Left lung (tissue), 10 donors: ENCODE results near the gene PIK3C2G. TPM values are rescaled to one million over a fixed set of nuclear protein-coding genes. Genes with fewer than 3 reads are reported as not detected.
A peak's percentile ranks its signal among the peaks of the same experiment; 100 is the strongest.

Source experiments
- ATAC-seq: fragments of 200-7000 bp; cut with Tn5 transposase; one replicate; pipeline ENCODE4 v1.9.1; 2020; ENCODE audit warnings: moderate library complexity
- DNase-seq, 4 donors: peaks; one replicate each; pipeline ENCODE4 v3.0.0-alpha.2; 2013 to 2020
- H3K27ac ChIP-seq, 2 donors: fragments of 200-600 bp; sonication (generic) in 1 of 2; one replicate each; pipeline versions ENCODE4 v1.5.0 to v1.8.0; 2020 to 2021
- H3K27me3 ChIP-seq, 2 donors: fragments of 200-600 bp; sonication (generic) in 1 of 2; one replicate each; pipeline versions ENCODE4 v1.5.0 to v1.8.0; 2020 to 2021
- H3K36me3 ChIP-seq, 2 donors: fragments of 200-600 bp; sonication (generic) in 1 of 2; one replicate each; pipeline versions ENCODE4 v1.5.0 to v1.8.0; 2020 to 2021
- H3K4me1 ChIP-seq, 2 donors: fragments of 200-600 bp; one replicate each; pipeline ENCODE4 v1.8.0; 2021
- H3K4me3 ChIP-seq, 2 donors: fragments of 200-600 bp; sonication (generic) in 1 of 2; one replicate each; pipeline versions ENCODE4 v1.5.0 to v1.8.0; 2020 to 2021; ENCODE audit warnings: mild to moderate bottlenecking in 1 of 2
- H3K9me3 ChIP-seq, 2 donors: fragments of 200-600 bp; sonication (generic) in 1 of 2; one replicate each; pipeline versions ENCODE4 v1.5.0 to v1.8.0; 2020 to 2021
- CTCF ChIP-seq, 2 donors: fragments of 200-600 bp; sonication (generic) in 1 of 2; IDR thresholded peaks; one replicate each; pipeline versions ENCODE4 v1.5.0 to v1.8.0; 2021; ENCODE audit warnings: antibody characterized with exemption in 2 of 2
- intact Hi-C, 2 donors: fragments of 100-400 bp; cut with DNase I; formaldehyde crosslinking; loops; one replicate each; pipeline versions ENCODE4 v1.11.2 to v1.14.2; 2022
- polyA plus RNA-seq, 6 donors: library from polyadenylated mRNA; unstranded; fragments of 120-200 nt; gene quantifications; one replicate each; pipeline ENCODE4 v1.2.1, GENCODE V29; 2013; ENCODE audit not compliant: insufficient read length in 6 of 6
- total RNA-seq, 2 donors: library from RNA; stranded (reverse); fragmentation: NEBNext Ultra II Directional; extraction: Animal tissue kit (Norgen Biotek cat#: 25700); gene quantifications; one replicate each; pipeline ENCODE4 v1.2.1, GENCODE V29; 2021
- donor health status: DM: no; HTN: yes; CAD: no.
- donor health status: DM: no; HTN: no; CAD: no.

Gene PIK3C2G
- total and polyA plus RNA-seq, 8 donors = 0.13 to 28.1 (median 17.9) TPM

- no peaks in the 10 kb centered on the region for H3K27me3 ChIP-seq
- peak in 2 of 4 donors; percentile 5 to 32 for DNase-seq
- peak; percentile 90 for ATAC-seq
- intact Hi-C loops = no loop called here
- H3K4me3 ChIP-seq = no peak overlapping the region
- H3K27ac ChIP-seq = no peak overlapping the region
- H3K9me3 ChIP-seq = no peaks in the 10 kb centered on the region
- no peaks in the 10 kb centered on the region for H3K36me3 ChIP-seq
- no peak for TF ChIP-seq CTCF (IDR thresholded peaks at IDR 0.05)
- H3K4me1 ChIP-seq = no peaks in the 10 kb centered on the region
These were observed 285.1 kb downstream of the PIK3C2G start for GRCh38 chr12:18546399-18546798.

- DNase-seq (no peak), ATAC-seq (no peak)
- Histone ChIP-seq H3K36me3 (no peaks in the 10 kb centered on the region), H3K4me3 (no peak overlapping the region), H3K27ac (no peak overlapping the region), H3K9me3 (no peaks in the 10 kb centered on the region), H3K4me1 (no peaks in the 10 kb centered on the region), H3K27me3 (no peaks in the 10 kb centered on the region)
- intact Hi-C loops = no loop called here
- TF ChIP-seq CTCF (IDR thresholded peaks at IDR 0.05) = no peak
These were observed 288.3 kb downstream of the PIK3C2G start for GRCh38 chr12:18549598-18549997.

GRCh38 chr12:18551106-18551505 is 289.8 kb downstream of the PIK3C2G start:
- Histone ChIP-seq H3K27ac (no peak overlapping the region), H3K4me3 (no peak overlapping the region), H3K36me3 (no peaks in the 10 kb centered on the region), H3K27me3 (no peaks in the 10 kb centered on the region), H3K4me1 (no peaks in the 10 kb centered on the region), H3K9me3 (no peaks in the 10 kb centered on the region)
- intact Hi-C loops = no loop called here
- TF ChIP-seq CTCF (IDR thresholded peaks at IDR 0.05) = no peak
- DNase-seq = no peak
- no peak for ATAC-seq

GRCh38 chr12:18551701-18552100 is 290.4 kb downstream of the PIK3C2G start:
- intact Hi-C loops = no loop called here
- H3K27ac ChIP-seq = no peak overlapping the region
- no peaks in the 10 kb centered on the region for H3K36me3 ChIP-seq

GRCh38 chr12:18552829-18553228 is 291.5 kb downstream of the PIK3C2G start:
- ATAC-seq = no peak
- no peak overlapping the region for H3K27ac ChIP-seq
- DNase-seq = no peak
- no peaks in the 10 kb centered on the region for H3K9me3 ChIP-seq
- intact Hi-C loops = no loop called here
- no peaks in the 10 kb centered on the region for H3K36me3 ChIP-seq
- H3K27me3 ChIP-seq = no peaks in the 10 kb centered on the region
- no peaks in the 10 kb centered on the region for H3K4me1 ChIP-seq
- no peak for TF ChIP-seq CTCF (IDR thresholded peaks at IDR 0.05)
- H3K4me3 ChIP-seq = no peak overlapping the region

More at GRCh38 chr12:18551701-18552100, 290.4 kb downstream of the PIK3C2G start:
- no peaks in the 10 kb centered on the region for H3K9me3 ChIP-seq
- H3K4me3 ChIP-seq = no peak overlapping the region
- H3K4me1 ChIP-seq = no peaks in the 10 kb centered on the region
- DNase-seq (no peak), ATAC-seq (no peak)
- no peaks in the 10 kb centered on the region for H3K27me3 ChIP-seq
- TF ChIP-seq CTCF (IDR thresholded peaks at IDR 0.05) = no peak
